ENCODE results near the gene RPTOR. TPM values are rescaled to one million over a fixed set of nuclear protein-coding genes. Genes with fewer than 3 reads are reported as not detected.

Gene RPTOR
- polyA plus RNA-seq, 1 donor (not counting 4 experiments of a cell fraction or from before 2014, with no cell fraction given) = 4.0 TPM

GRCh38 chr17:80939151-80940145, 394.8 kb downstream of the RPTOR start:
- Histone ChIP-seq H3K36me3 (ENCODE audit: control insufficient read depth in 2 of 2, extremely low read depth in 1 of 2, insufficient read depth in 2 of 2, low read length in 2 of 2) (peaks cover 0 to 1% of the 10 kb centered on the region in 2 experiments), H4K20me1 (ENCODE audit: control insufficient read depth, extremely low read depth, insufficient read depth, low read length) (peaks cover 5% of the 10 kb centered on the region), H3K9me1 (ENCODE audit: control insufficient read depth, extremely low read depth, insufficient read depth, low read length) (no peaks in the 10 kb centered on the region), H3K4me1 (ENCODE audit: control insufficient read depth, extremely low read depth, insufficient read depth, low read length) (peaks cover 3% of the 10 kb centered on the region), H3K4me2 (ENCODE audit: control insufficient read depth, extremely low read depth, insufficient read depth, low read depth, low read length) (no peak overlapping the region), H3K27me3 (ENCODE audit: control insufficient read depth, extremely low read depth, insufficient read depth, low read length) (no peaks in the 10 kb centered on the region), H3K4me3 (ENCODE audit: control insufficient read depth in 2 of 3, extremely low read depth in 1 of 3, insufficient read depth in 2 of 3, low read depth in 1 of 3, low read length in 3 of 3) (no peak overlapping the region), H2AFZ (ENCODE audit: control insufficient read depth, low read length) (no peak overlapping the region), H3K9me3 (ENCODE audit: control insufficient read depth, low read depth, low read length) (no peaks in the 10 kb centered on the region), H3K9ac (ENCODE audit: control insufficient read depth, extremely low read depth, insufficient read depth, low read length) (no peak overlapping the region), H3K79me2 (ENCODE audit: control insufficient read depth, insufficient read depth, low read length) (no peaks in the 10 kb centered on the region), H3K27ac (ENCODE audit: control insufficient read depth, insufficient read depth, low read length) (no peak overlapping the region)
- DNase-seq (ENCODE audit: low read depth, low spot score) (no peak), FAIRE-seq (no peak)
- TF ChIP-seq CTCF (optimal IDR thresholded peaks at IDR 0.05 in 1 of 3, IDR thresholded peaks at IDR 0.05 in 1 of 3, conservative IDR thresholded peaks at IDR 0.05 in 1 of 3; ENCODE audit: extremely low read depth in 1 of 3, insufficient read depth in 2 of 3, low read length in 3 of 3) (no peak), EZH2 (IDR thresholded peaks at IDR 0.05; ENCODE audit: low read length) (no peak)
- dilution Hi-C loops (cut with MboI; ENCODE audit: extremely low pct_ligation_motif_present, low sequenced_read_pairs) = no loop called here

GRCh38 chr17:80940171-80941123, 395.8 kb downstream of the RPTOR start:
- TF ChIP-seq EZH2 (IDR thresholded peaks at IDR 0.05; ENCODE audit: low read length) (no peak), CTCF (optimal IDR thresholded peaks at IDR 0.05 in 1 of 3, IDR thresholded peaks at IDR 0.05 in 1 of 3, conservative IDR thresholded peaks at IDR 0.05 in 1 of 3; ENCODE audit: extremely low read depth in 1 of 3, insufficient read depth in 2 of 3, low read length in 3 of 3) (no peak)
- Histone ChIP-seq H3K9ac (ENCODE audit: control insufficient read depth, extremely low read depth, insufficient read depth, low read length) (no peak overlapping the region), H3K4me3 (ENCODE audit: control insufficient read depth in 2 of 3, extremely low read depth in 1 of 3, insufficient read depth in 2 of 3, low read depth in 1 of 3, low read length in 3 of 3) (no peak overlapping the region), H3K4me1 (ENCODE audit: control insufficient read depth, extremely low read depth, insufficient read depth, low read length) (peaks cover 3% of the 10 kb centered on the region), H3K9me1 (ENCODE audit: control insufficient read depth, extremely low read depth, insufficient read depth, low read length) (no peaks in the 10 kb centered on the region), H3K27me3 (ENCODE audit: control insufficient read depth, extremely low read depth, insufficient read depth, low read length) (no peaks in the 10 kb centered on the region), H3K27ac (ENCODE audit: control insufficient read depth, insufficient read depth, low read length) (no peak overlapping the region), H2AFZ (ENCODE audit: control insufficient read depth, low read length) (no peak overlapping the region), H3K79me2 (ENCODE audit: control insufficient read depth, insufficient read depth, low read length) (no peaks in the 10 kb centered on the region), H3K4me2 (ENCODE audit: control insufficient read depth, extremely low read depth, insufficient read depth, low read depth, low read length) (no peak overlapping the region), H3K36me3 (ENCODE audit: control insufficient read depth in 2 of 2, extremely low read depth in 1 of 2, insufficient read depth in 2 of 2, low read length in 2 of 2) (peaks cover 0 to 1% of the 10 kb centered on the region in 2 experiments), H3K9me3 (ENCODE audit: control insufficient read depth, low read depth, low read length) (no peaks in the 10 kb centered on the region), H4K20me1 (ENCODE audit: control insufficient read depth, extremely low read depth, insufficient read depth, low read length) (peaks cover 5% of the 10 kb centered on the region)
- FAIRE-seq = no peak
- DNase-seq (ENCODE audit: low read depth, low spot score) = no peak
- dilution Hi-C loops (cut with MboI; ENCODE audit: extremely low pct_ligation_motif_present, low sequenced_read_pairs) = no loop called here

All from keratinocyte (primary cell).